KBM-7 (cell line): ENCODE results near the gene CCDC9B.

Experiments
- DNase-seq: peaks from one replicate; pipeline ENCODE4 v3.0.0-alpha.2; 2015
- in situ Hi-C: fragments of 300-500 bp; cut with MboI; formaldehyde crosslinking; loops from 2 replicates; pipeline ENCODE4 v1.14.3; 2020; ENCODE audit warnings: low sequenced_read_pairs, low pct_unique_long_range_greater_than_20kb, mixed read lengths

The CCDC9B gene

DNA sequence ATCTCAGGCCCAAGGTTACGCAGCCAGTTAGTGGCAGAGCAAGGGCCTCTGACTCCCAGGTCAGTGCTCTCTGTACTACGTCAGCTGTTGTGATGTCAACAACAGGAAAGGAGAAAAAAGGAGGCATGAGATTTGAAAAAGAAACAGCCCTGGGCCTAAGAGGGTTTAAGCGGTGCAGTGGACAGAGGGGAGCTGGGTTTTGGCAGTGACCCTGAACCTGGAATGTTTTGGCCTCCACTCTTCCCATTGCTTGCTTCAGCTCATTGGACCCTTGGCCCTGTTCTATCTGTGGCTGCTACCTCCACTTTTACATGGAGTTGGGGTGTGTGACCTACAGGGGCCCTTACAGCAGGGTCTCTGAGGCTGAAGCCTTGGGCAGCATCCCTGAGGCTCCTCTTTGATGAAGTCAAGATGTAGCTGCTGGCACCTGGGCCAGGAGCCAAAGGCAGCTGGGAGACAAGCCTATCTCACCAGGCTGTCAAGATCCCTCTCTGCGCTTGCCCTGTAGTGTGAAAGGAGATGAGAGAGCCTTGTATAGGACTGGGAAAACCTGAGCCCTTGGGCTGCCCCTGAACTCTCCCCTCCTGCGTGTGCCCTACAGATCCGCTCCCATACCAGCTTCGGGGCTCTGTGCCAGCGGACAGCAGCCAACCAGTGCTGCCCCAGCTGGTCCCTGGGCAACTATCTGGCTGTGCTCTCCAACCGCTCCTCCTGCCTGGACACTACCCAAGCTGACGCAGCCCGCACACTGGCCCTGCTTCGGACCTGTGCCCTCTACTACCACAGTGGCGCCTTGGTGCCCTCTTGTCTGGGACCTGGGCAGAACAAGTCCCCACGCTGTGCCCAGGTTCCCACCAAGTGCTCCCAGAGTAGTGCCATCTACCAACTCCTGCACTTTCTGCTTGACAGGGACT is 26.0 kb upstream of the CCDC9B start:
- no peak for DNase-seq
- in situ Hi-C loops = no loop called here

DNA sequence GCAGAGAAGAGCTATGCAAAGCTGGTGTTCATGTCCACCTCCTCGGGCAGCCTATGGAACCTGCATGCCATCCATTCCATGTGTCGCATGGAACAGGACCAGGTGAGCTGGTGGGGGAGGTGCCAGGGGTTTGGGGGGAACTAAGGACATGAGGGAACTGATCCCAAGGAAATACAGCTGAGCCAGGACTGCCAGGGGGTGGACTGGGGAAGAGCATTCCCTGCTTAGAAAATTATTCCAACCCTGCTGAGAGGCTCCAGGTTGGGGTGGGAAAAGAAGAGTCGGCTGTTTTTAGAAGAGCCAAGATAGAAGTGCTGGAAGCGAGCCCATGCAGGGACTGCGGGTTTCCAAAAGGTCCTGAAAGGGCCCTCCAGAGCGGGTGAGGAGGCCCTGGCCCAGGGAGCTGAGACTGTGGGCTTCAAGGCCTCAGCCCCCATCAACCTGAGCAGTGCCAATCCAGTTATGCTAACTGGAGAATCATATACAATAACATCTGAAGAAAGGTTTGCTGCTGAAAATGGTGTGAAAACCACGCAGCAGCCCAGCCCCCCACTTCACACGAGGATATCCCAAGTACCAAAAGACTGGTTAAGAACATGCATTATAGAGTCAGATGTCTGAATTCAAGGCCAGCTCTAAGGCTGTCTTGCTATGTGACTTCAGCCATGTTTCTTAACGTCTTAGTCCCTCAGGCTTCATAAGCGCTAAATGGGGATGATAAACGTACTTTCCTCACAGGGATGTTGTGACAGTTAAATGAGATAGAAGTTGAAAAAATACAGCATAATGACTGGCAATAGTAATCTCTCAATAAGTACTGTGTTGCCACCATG is 25.1 kb upstream of the CCDC9B start:
- in situ Hi-C loops = no loop called here
- DNase-seq = no peak

DNA sequence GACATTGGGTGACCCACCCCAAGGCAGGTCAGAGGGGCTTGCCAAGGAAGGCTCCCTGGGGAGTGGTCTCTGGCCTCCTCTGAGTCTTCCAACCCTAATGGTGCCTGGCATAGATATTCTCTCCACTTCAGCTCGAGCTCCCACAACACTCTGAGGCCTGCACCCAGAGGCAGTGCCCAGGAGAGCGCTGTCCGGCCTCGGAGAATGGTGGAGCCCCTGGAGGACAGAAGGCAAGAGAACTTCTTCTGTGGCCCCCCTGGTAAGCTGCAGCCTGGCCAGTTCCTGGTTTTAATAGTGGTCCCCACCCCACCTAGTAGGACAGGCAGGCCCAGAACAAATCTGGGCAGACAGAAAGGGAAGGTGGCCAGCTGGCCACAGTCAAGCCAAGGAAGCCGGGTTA is 24.3 kb upstream of the CCDC9B start:
- DNase-seq = no peak
- in situ Hi-C loops = no loop called here

DNA sequence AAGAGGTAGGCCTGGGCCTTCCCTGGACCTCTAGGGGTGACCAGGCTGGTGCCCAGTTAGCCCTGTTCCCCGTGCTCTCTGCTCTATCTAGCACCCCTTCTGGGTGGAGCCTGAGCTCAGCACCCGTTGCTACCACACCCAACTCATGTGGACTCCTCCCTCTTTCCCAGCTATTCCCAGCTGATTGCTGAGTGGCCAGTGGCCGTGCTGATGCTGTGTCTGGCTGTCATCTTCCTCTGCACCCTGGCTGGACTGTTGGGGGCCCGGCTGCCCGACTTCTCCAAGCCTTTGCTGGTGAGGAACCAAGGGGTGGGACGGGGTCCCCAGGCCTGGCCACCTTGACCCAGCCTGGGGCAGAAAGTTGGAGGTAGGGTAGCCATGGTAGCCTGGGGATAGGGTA is 23.5 kb upstream of the CCDC9B start:
- in situ Hi-C loops = no loop called here
- DNase-seq = no peak

DNA sequence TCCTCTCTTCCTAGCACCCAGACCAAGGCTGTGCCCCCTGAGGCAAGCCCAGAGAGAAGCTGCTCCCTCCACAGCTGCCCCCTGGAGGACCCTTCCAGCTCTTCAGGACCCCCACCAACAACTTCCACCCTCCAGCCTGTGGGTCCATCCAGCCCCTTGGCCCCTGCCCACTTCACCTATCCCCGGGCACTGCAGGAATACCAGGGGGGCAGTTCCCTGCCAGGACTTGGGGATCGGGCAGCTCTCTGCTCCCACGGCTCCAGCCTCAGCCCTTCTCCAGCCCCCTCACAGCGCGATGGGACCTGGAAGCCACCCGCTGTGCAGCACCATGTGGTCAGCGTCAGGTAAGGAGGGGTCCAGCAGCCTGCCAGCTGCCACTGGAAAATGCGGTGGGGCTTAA is 22.9 kb upstream of the CCDC9B start:
- DNase-seq = no peak
- in situ Hi-C loops = no loop called here

DNA sequence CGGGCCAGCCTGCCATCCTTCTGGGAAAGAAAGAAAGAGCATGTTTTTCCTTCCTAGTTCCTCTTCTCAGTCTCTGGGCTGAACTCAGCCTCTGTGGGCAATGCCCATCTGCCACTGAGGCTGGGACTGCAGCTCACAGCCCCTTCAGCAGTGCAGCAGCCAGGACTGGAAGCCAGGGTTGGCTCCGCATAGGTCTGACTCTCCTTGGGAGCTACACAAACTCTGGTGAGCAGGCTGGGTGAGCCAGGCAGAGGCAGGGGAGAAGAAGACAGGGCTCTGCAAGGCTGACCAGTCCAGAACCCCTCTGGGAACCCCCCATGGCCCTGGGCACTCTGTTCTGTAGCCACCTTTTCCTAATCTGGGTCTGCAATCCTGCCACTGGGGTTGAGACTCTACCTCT is 20.9 kb upstream of the CCDC9B start:
- DNase-seq = no peak
- in situ Hi-C loops = no loop called here

DNA sequence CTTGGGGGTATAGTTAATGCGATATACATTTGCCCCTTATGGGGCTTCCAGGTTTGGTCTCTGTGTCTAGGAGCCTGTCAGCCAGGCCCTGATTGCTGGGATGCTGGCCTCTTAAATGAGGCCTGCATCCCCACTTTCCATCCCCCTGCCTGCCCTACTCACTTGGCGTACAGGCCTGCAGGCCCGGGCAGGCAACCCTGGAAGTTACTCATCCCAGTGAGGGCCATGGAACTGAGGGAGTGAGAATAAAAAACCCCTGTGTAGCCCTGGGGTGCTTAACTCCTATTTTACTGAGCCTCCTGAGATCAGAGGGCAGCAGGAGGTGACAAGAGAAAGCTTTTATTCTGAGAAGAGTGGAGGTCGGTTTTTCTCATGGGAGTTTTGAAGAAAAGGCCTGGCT is 19.3 kb upstream of the CCDC9B start:
- in situ Hi-C loops = no loop called here
- no peak for DNase-seq

DNA sequence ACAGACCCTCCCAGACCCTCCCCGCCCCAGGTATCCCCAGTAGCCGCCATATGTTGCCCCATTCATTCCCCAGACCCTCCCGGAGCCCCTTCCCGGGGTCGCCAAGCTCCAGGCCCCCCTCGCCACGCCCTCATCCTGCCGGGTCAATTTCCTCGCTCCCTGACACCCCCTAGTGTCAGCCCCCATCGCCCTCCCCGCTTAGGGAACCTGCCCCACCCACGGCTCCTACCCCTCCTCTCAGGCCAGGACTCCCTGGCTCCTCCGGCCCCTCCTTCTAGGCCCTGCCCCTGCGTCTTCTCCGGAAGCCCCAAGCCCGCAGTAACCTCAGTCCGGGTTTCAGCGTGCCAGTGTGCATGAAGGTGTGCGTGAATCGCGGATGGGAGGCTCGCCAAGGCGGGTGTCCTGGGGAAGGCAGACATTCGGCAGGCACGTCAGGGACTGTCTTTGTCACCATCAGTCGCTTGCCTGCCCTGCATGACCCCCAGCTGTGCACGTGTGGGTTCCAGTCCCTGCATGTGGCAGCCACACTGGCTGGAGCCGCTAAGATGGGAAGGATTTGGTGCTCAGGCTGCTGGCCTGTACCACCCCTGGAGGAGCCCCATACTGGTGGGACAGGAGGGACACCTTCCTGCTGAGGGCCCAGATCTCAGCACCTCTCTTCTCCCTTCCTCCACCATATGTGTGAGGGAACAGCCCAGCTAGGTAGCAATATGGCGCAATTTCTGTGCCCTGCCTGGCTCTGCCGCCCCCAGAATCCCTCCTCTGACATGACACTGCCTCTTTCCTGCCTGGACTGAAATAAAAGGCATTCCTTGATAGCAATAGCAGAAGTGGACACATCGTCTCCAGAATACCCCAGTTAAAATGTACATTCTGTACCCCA is 18.0 kb upstream of the CCDC9B start:
- peak; percentile 48 for DNase-seq
- in situ Hi-C loops = no loop called here

DNA sequence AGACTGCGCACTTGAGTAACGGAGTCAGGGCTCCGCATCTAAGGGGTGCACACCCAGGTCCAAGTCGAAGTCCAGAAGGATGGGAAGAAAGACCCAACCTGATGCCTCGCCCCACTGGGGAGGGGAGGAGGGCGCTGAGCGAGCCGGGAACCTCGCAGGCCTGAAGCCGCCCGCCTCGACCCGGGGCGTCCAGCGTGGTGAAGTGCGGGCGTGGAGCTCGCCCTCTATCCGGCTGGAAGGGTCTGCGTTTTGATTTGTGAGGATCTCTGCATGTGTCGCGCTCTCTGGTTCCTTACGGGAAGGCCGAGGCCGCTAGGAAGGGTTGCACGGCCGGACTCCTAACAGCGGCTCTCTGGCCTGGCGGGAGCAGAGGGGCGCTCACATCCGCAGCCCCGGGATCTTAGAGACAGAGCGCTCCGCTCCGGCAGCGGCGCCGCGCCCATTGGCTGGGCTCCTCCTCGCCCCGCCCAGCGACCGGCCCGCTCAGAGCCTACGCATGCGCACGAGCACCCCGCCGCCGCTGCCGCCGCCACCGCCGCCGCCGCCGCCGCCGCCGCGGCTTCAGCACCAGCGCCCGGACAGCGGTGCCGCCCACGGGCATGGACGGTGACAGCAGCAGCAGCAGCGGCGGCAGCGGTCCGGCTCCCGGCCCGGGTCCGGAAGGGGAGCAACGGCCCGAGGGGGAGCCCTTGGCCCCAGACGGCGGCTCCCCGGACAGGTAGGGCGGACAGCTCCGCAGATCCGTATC is 17.2 kb upstream of the CCDC9B start, which contains the start of gene DISP2:
TSS of gene DISP2 (plus strand) at position 497 of the 748 bp plus-strand sequence. CDS start at position 600, 103 bp downstream.
- peak; percentile 79 for DNase-seq
- in situ Hi-C loops = no loop called here

DNA sequence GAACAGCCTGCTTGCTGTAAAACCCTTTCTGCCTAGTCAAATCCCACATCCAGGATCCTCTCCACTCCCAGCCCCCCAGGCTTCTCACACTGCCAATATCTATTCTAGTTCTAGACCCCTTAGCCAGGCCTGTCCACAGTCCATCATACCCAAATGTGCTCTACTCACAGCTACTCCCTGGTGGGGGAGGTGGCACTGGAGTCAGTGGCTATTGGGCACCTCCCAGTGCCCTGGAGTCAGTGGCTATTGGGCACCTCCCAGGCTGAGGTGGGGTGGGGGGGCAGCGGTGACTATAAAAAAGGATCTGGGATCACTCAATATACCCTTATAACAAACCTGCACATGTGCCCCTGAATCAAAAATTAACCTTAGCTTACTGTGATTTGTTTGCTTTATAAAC is 16.5 kb upstream of the CCDC9B start:
- in situ Hi-C loops = no loop called here

DNA sequence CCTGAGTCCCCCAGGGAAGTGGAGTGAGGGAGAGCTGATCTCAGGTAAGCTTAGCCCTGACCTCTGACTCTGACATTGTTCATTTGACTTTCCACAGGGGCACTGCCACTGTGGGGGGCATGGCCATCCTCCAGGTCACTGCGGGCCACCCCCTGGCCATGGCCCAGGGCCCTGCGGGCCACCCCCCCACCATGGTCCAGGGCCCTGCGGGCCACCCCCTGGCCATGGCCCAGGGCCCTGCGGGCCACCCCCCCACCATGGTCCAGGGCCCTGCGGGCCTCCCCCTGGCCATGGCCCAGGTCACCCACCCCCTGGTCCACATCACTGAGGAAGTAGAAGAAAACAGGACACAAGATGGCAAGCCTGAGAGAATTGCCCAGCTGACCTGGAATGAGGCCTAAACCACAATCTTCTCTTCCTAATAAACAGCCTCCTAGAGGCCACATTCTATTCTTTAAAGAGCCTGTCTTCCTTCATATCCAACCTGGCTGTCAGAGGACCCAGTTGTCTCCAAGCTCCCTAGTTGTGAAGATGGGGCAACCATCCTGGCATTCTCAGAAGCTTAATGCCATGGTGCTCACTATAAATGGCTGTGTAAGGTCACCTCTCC is 15.3 kb upstream of the CCDC9B start:
- in situ Hi-C loops = no loop called here
- no peak for DNase-seq

More for the DNA sequence above, 16.5 kb upstream of the CCDC9B start:
- DNase-seq = no peak

DNA sequence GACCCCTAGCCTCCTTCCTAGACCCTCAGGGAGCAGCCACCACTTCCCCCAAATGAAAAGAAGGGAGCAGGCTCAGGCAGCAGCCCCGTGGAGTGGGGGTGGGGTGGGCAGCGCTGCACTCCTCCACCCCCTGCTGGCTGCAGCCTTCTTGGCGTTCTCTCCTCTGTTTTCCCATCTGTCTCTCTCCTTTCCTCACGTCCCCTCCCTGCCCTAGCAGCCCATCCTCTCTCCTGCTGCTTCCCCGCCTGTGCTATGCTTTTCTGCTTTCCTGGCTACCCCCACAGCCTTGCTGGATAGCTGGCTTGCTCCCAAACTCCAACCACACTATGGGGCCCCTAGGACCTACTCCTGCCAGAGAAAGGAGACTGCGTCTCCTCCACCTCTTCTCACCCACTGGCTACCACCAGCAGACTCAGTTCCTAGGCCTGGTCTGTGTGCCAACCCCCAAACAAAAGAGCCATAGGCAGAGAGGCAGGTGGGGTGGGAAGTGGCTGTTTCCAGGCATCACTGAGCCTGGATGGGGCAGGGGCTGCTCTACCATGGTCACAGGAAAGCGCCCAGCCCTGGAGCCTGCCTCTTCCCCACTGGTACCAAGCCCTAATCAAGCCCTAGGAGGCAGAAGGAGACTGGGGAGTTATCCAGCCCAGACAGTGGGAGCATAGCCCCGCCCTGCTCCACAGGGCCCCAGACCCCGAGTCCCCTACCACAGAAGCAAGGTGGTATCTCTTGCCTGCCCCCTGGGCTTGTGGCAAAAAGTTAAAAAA is 13.9 kb upstream of the CCDC9B start:
- peak; percentile 76 for DNase-seq
- in situ Hi-C loops = no loop called here

DNA sequence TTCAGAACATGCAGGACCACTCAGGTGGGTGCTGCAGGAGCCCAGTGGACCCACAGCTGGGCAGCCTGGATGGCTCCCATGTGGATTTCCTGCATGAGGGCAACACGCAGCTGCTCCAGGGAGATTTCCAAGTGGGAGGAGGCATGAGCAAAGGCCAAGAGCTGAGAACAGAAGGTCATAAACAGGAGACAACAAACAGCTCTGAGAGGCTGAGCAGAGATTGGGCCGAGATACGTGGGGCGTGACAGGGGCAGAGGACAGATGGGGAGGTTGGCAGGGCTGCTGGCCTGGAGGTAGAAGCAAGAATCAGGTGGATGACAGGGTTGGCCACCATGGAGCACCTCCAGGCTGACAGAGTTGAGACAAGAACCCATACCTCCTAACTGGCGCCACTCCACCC is 13.0 kb upstream of the CCDC9B start:
- in situ Hi-C loops = no loop called here
- DNase-seq = no peak

DNA sequence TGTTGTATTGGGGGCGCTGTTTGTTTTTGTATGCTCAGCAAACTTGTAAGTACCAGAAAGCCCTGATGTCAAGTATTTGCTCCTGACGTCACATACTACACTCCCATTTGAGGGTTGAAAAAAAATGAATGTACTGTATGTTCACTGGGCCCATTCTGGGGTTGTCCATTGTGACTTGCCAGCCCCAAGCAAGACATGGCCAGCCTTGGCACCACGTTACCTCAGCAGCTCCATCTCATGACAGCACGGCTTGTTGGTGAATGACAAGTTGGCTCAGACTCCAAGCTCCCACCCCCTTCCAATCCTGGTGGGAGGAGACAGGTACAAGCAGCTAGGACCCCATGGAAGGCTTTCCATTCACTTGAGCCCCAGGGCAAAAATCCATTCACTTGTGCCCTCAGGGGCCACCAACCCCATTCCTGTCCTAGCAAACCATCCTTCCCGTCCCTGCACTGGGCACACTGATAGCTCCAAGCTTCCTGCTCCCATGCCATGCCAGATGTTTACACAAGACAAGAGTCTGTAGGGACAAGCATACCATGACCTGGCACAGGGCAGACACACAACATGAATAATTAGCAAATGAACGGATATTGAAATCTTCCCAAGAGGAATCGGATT is 11.7 kb upstream of the CCDC9B start:
- in situ Hi-C loops = no loop called here
- DNase-seq = no peak

DNA sequence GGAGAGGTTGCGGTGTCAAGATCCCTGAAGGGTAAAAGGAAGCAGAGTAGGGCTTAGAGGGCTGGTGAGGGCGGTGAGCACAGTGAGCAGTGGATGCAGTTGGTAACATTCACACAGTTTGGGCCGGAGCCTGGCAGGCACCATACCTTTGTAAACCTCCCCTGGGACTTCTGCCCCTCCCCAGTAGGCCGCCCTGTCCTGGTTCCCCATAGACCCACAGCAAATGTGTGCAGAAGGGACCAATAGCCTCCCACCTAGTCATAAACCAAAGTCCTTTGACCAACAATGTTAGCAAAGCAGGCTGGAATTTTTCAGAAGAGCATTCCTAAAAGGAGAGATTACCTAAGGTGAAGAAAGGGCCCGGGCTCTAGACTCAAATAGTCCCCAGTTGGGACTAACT is 8.4 kb upstream of the CCDC9B start:
- in situ Hi-C loops = no loop called here
- DNase-seq = no peak

DNA sequence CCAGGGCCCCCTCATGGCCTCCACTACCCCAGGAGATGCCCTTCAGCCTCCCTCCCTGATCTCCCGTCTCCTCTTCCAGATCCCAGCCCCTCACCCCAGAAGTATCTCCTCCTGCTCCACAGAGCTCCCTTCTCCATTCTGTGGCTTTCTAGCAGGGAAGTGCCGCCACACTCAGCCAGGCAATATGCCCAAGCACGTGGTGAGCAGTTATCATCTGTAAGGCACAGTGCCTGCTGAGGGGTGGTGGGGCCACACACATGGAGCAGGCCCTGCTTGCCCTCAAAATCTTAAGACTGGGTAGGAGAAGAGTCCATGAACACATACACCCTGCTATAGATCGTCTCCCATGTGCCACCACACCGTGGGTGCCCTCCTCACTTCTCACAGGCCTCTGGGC is 7.7 kb upstream of the CCDC9B start:
- no peak for DNase-seq
- in situ Hi-C loops = no loop called here
